A549 (cell line): Measurements from ENCODE around the gene TDRKH. TPM values are rescaled to one million over a fixed set of nuclear protein-coding genes. Genes with fewer than 3 reads are reported as not detected.

Experiments used
- ATAC-seq, 2 experiments: fragments of 200-7000 bp in 1 of 2; fragments of >200 bp in 1 of 2; cut with Nextera tagmentation in 1 of 2; cut with Tn5 transposase in 1 of 2; 3 replicates each; pipeline versions ENCODE4 v1.8.0 to v1.9.1; 2018 to 2020; ENCODE audit warnings: mild to moderate bottlenecking in 1 of 2, moderate library complexity in 1 of 2
- CTCF ChIA-PET: fragments of 300-600 bp; sonication (Branson Sonifier 250); formaldehyde crosslinking; extraction: SDS; loops from one replicate; lab custom pipeline; 2021; ENCODE audit warnings: antibody characterized with exemption, inconsistent platforms; lab: Yijun Ruan, JAX
- POLR2A ChIA-PET: fragments of 350-600 bp; formaldehyde crosslinking; extraction: SDS; loops from one replicate; lab custom pipeline; 2021; ENCODE audit warnings: antibody characterized with exemption, inconsistent platforms; lab: Yijun Ruan, JAX
- DNase-seq, 2 experiments: peaks; one replicate each; pipeline versions ENCODE4 v3.0.0 to v3.0.0-alpha.2; 2011 to 2016; ENCODE audit warnings: low read depth in 1 of 2, low spot score in 1 of 2
- FAIRE-seq: peaks from 2 replicates; lab custom pipeline; 2011; peaks lifted over from hg19 to GRCh38; lab: Jason Lieb, UNC
- H3K27ac ChIP-seq, 2 experiments: fragments of >200 bp; sonication (Bioruptor Twin); formaldehyde crosslinking; 3 replicates each; pipeline ENCODE4 v1.5.1; 2016 to 2017
- H3K4me1 ChIP-seq: fragments of >200 bp; sonication (Bioruptor Twin); formaldehyde crosslinking; 3 replicates; pipeline ENCODE4 v1.6.1; 2016
- H3K4me2 ChIP-seq: fragments of >200 bp; sonication (Bioruptor Twin); formaldehyde crosslinking; 3 replicates; pipeline ENCODE4 v1.6.1; 2016
- H3K4me3 ChIP-seq: fragments of >200 bp; sonication (Bioruptor Twin); formaldehyde crosslinking; 3 replicates; pipeline ENCODE4 v1.5.1; 2016
- H3K9me3 ChIP-seq: fragments of >200 bp; sonication (Bioruptor Twin); formaldehyde crosslinking; 3 replicates; pipeline ENCODE4 v1.6.1; 2016
- BCL3 ChIP-seq: fragments of >200 bp; sonication (Bioruptor Twin); formaldehyde crosslinking; IDR thresholded peaks from 3 replicates; pipeline ENCODE4 v1.6.1; 2016
- BHLHE40 ChIP-seq: IDR thresholded peaks from 2 replicates; pipeline ENCODE4 v1.6.1; 2012; ENCODE audit warnings: low read depth, low read length, inconsistent platforms
- CEBPB ChIP-seq, 2 experiments: fragments of >200 bp in 1 of 2; sonication (Bioruptor Twin) in 1 of 2; formaldehyde crosslinking in 1 of 2; IDR thresholded peaks; 2 replicates each; pipeline ENCODE4 v1.6.1; 2012 to 2016
- CTCF ChIP-seq: fragments of >200 bp; sonication (Bioruptor Twin); formaldehyde crosslinking; IDR thresholded peaks from 3 replicates; pipeline ENCODE4 v1.5.1; 2016
- EHF ChIP-seq: fragments of 250-450 bp; sonication (Bioruptor Pico); IDR thresholded peaks from 2 replicates; pipeline ENCODE4 v1.5.0; 2020; ENCODE audit warnings: mild to moderate bottlenecking
- EHMT2 ChIP-seq: fragments of 200-600 bp; sonication (generic); IDR thresholded peaks from 2 replicates; pipeline ENCODE4 v1.6.1; 2016; ENCODE audit warnings: antibody characterized with exemption, low read depth, mild to moderate bottlenecking, moderate library complexity
- ELK1 ChIP-seq: fragments of 150-350 bp; IDR thresholded peaks from 2 replicates; pipeline ENCODE4 v1.6.1; 2014; ENCODE audit warnings: low read depth, mild to moderate bottlenecking, low read length
- ESRRA ChIP-seq: fragments of 150-350 bp; IDR thresholded peaks from 2 replicates; pipeline ENCODE4 v1.6.1; 2014; ENCODE audit warnings: mild to moderate bottlenecking, low read length, borderline replicate concordance
- FOXS1 ChIP-seq: fragments of 250-450 bp; sonication (Bioruptor Pico); IDR thresholded peaks from 2 replicates; pipeline ENCODE4 v1.5.0; 2020; ENCODE audit warnings: mild to moderate bottlenecking, moderate library complexity
- GATA3 ChIP-seq: IDR thresholded peaks from 2 replicates; pipeline ENCODE4 v1.6.1; 2012; ENCODE audit warnings: borderline replicate concordance
- HDAC2 ChIP-seq: fragments of 200-600 bp; sonication (generic); IDR thresholded peaks from 2 replicates; pipeline ENCODE4 v1.6.1; 2016
- HES2 ChIP-seq: fragments of >200 bp; sonication (Bioruptor Twin); formaldehyde crosslinking; IDR thresholded peaks from 2 replicates; pipeline ENCODE4 v1.6.1; 2016
- HEYL ChIP-seq: fragments of 250-450 bp; sonication (Bioruptor Pico); IDR thresholded peaks from 2 replicates; pipeline ENCODE4 v1.8.0; 2021; ENCODE audit warnings: mild to moderate bottlenecking, moderate library complexity
- HOXA7 ChIP-seq: fragments of 250-450 bp; sonication (Bioruptor Pico); IDR thresholded peaks from 2 replicates; pipeline ENCODE4 v1.5.0; 2020; ENCODE audit warnings: mild to moderate bottlenecking, moderate library complexity
- JUNB ChIP-seq: fragments of >200 bp; sonication (Bioruptor Twin); formaldehyde crosslinking; IDR thresholded peaks from 2 replicates; pipeline ENCODE4 v1.6.1; 2016
- MAX ChIP-seq: IDR thresholded peaks from 2 replicates; pipeline ENCODE4 v1.6.1; 2012
- MAZ ChIP-seq: fragments of 150-350 bp; IDR thresholded peaks from 2 replicates; pipeline ENCODE4 v1.6.1; 2014; ENCODE audit warnings: antibody characterized with exemption, low read depth, low read length, borderline replicate concordance
- MYC ChIP-seq: IDR thresholded peaks from 2 replicates; pipeline ENCODE4 v1.6.1; 2012; ENCODE audit warnings: mild to moderate bottlenecking, inconsistent platforms, low read length, improper control_type of control experiment, borderline replicate concordance
- NR3C1 ChIP-seq: fragments of >200 bp; sonication (Bioruptor Twin); formaldehyde crosslinking; IDR thresholded peaks from 3 replicates; pipeline ENCODE4 v1.6.1; 2017
- POLR2A ChIP-seq: IDR thresholded peaks from 2 replicates; pipeline ENCODE4 v1.6.1; 2012; ENCODE audit warnings: mild to moderate bottlenecking, low read length
- RAD21 ChIP-seq, 2 experiments: fragments of >200 bp in 1 of 2; sonication (Bioruptor Twin) in 1 of 2; formaldehyde crosslinking in 1 of 2; IDR thresholded peaks in 1 of 2; conservative IDR thresholded peaks in 1 of 2; 2 replicates in 1 of 2; 3 replicates in 1 of 2; pipeline ENCODE4 v1.6.1; 2012 to 2018; ENCODE audit warnings: inconsistent platforms in 1 of 2
- RARB ChIP-seq: fragments of 250-450 bp; sonication (Bioruptor Pico); IDR thresholded peaks from 2 replicates; pipeline ENCODE4 v1.8.0; 2021; ENCODE audit warnings: mild to moderate bottlenecking, moderate library complexity
- RCOR1 ChIP-seq: fragments of 150-350 bp; IDR thresholded peaks from 2 replicates; pipeline ENCODE4 v1.6.1; 2014; ENCODE audit warnings: antibody characterized with exemption, low read length, low read depth
- REST ChIP-seq: fragments of 200-600 bp; sonication (generic); IDR thresholded peaks from 2 replicates; pipeline ENCODE4 v1.6.1; 2016; ENCODE audit warnings: antibody characterized with exemption, mild to moderate bottlenecking, moderate library complexity
- SMC3 ChIP-seq: fragments of >200 bp; sonication (Bioruptor Twin); formaldehyde crosslinking; IDR thresholded peaks from 3 replicates; pipeline ENCODE4 v1.6.1; 2018; ENCODE audit warnings: inconsistent platforms
- TP53 ChIP-seq: fragments of 250-450 bp; sonication (Bioruptor Pico); IDR thresholded peaks from 2 replicates; pipeline ENCODE4 v1.5.0; 2021; ENCODE audit warnings: mild to moderate bottlenecking, moderate library complexity
- USF2 ChIP-seq: fragments of 450-650 bp; IDR thresholded peaks from 2 replicates; pipeline ENCODE4 v1.6.1; 2014; ENCODE audit warnings: antibody characterized with exemption
- ZSCAN20 ChIP-seq: fragments of 250-450 bp; sonication (Bioruptor Pico); IDR thresholded peaks from 2 replicates; pipeline ENCODE4 v1.8.0; 2022; ENCODE audit warnings: mild to moderate bottlenecking, moderate library complexity
- WGBS: methylation state at CpG from one replicate; pipeline ENCODE4 v1.1.6; 2017; ENCODE audit errors: missing lambda C conversion rate; 5-methylcytosine and 5-hydroxymethylcytosine counted together
- polyA plus RNA-seq, 4 experiments: library from polyadenylated mRNA; depleted of rRNA in 3 of 4; stranded (reverse); fragments of >200 nt; fragmentation: RNase III in 1 of 4; extraction: RNeasy Plus Mini Kit Qiagen cat#74134 plus additional on column Dnase treatment in 1 of 4; gene quantifications; 2 replicates in 3 of 4; 3 replicates in 1 of 4; pipeline ENCODE4 v1.2.3, GENCODE V29; 2011 to 2017

The TDRKH gene
- polyA plus RNA-seq, 2 of the 4 experiments (the other 2 are of a cell fraction) = 7.7 to 8.8 TPM

- Histone ChIP-seq H3K4me3 (no peak overlapping the region), H3K27ac (no peak overlapping the region), H3K4me1 (peaks cover 10% of the 10 kb centered on the region), H3K4me2 (no peak overlapping the region), H3K9me3 (no peaks in the 10 kb centered on the region)
- POLR2A ChIA-PET = no interaction called here
- 75% methylated on average over 9 of the region's 9 CpGs for WGBS
- no peak for ATAC-seq
- TF ChIP-seq EHMT2 (no peak), MAX (no peak), FOXS1 (CRISPR knock-in tag) (no peak), HDAC2 (no peak), JUNB (no peak), ESRRA (no peak), BHLHE40 (no peak), HES2 (no peak), USF2 (no peak), GATA3 (no peak), HEYL (no peak)
- CTCF ChIA-PET = interaction anchor here (1.1 to 8.7 kb wide), 4 partner anchors 8 to 90 kb away, joined by 3 to 77 read pairs (median 4); no protein-coding TSS in a partner anchor
- no peak for FAIRE-seq
- no peak for DNase-seq
Observed at GRCh38 chr1:151825204-151825603, 34.9 kb upstream of the TDRKH start.

- FAIRE-seq (no peak), ATAC-seq (no peak), DNase-seq (no peak)
- peaks cover 16% of the 10 kb centered on the region for H3K4me1 ChIP-seq
- ChIA-PET CTCF (interaction anchor here (0.9 to 8.7 kb wide), 6 partner anchors 10 to 44 kb away, joined by 3 to 77 read pairs (median 4); no protein-coding TSS in a partner anchor), POLR2A (no interaction called here)
- H3K27ac ChIP-seq = no peak overlapping the region
- no peaks in the 10 kb centered on the region for H3K9me3 ChIP-seq
- 62% methylated on average over 8 of the region's 8 CpGs for WGBS
- H3K4me2 ChIP-seq = no peak overlapping the region
- H3K4me3 ChIP-seq = no peak overlapping the region
- TF ChIP-seq REST (no peak), EHF (no peak), HDAC2 (no peak), MYC (no peak), FOXS1 (CRISPR knock-in tag) (no peak), CEBPB (IDR thresholded peaks at IDR 0.05) (no peak), ZSCAN20 (no peak), RAD21 (conservative IDR thresholded peaks at IDR 0.05 in 1 of 2, IDR thresholded peaks at IDR 0.05 in 1 of 2) (no peak), SMC3 (no peak), TP53 (CRISPR knock-in tag) (no peak), HES2 (no peak), MAZ (no peak), RARB (CRISPR knock-in tag) (no peak), ELK1 (no peak), CTCF (no peak), NR3C1 (no peak), POLR2A (no peak), RCOR1 (no peak), HOXA7 (CRISPR knock-in tag) (no peak), BCL3 (no peak)
Observed at GRCh38 chr1:151823175-151823574, 32.9 kb upstream of the TDRKH start.
